ENCODE results near the gene MAGIX. TPM values are rescaled to one million over a fixed set of nuclear protein-coding genes. Genes with fewer than 3 reads are reported as not detected.
A peak's percentile ranks its signal among the peaks of the same experiment; 100 is the strongest.
"Not testable (repeated sequence)": the region's sequence is repeated elsewhere in the genome, so short reads cannot be mapped to it uniquely, and the experiment has no call there.

MAGIX gene
- total RNA-seq, 1 donor from 2014 or later, result 12.8 TPM

- no peak for DNase-seq (ENCODE audit: low spot score)
Measured at GRCh38 chrX:49160908-49161307, 1.6 kb upstream of the MAGIX start.

GRCh38 chrX:49161632-49162031 lies 926 bp upstream of the MAGIX start:
- no peak for DNase-seq (ENCODE audit: low spot score)

- peak; percentile 86 for DNase-seq (ENCODE audit: low spot score)
Measured at GRCh38 chrX:49163555-49164419, 1.2 kb downstream of the MAGIX start.

- no peak for DNase-seq (ENCODE audit: low spot score)
Measured at GRCh38 chrX:49164589-49165360, 2.2 kb downstream of the MAGIX start.

GRCh38 chrX:49165901-49166881 lies 3.6 kb downstream of the MAGIX start:
- DNase-seq (ENCODE audit: low spot score), result peak; percentile 91

GRCh38 chrX:49166914-49167739 lies 4.6 kb downstream of the MAGIX start:
- peak; percentile 82 for DNase-seq (ENCODE audit: low spot score)

- DNase-seq (ENCODE audit: low spot score), result no peak
Measured at GRCh38 chrX:49167740-49168108, 5.2 kb downstream of the MAGIX start.

GRCh38 chrX:49171752-49172279 lies 9.3 kb downstream of the MAGIX start, which contains the start of gene PLP2:
PLP2 (plus strand) TSS chrX:49171898; CDS start chrX:49172001, 103 bp downstream.
- no peak for DNase-seq (ENCODE audit: low spot score)

GRCh38 chrX:49172280-49172780 lies 9.8 kb downstream of the MAGIX start:
- peak; percentile 74 for DNase-seq (ENCODE audit: low spot score)

- not testable (repeated sequence) for DNase-seq (ENCODE audit: low spot score)
Measured at GRCh38 chrX:49173544-49173943, 11.0 kb downstream of the MAGIX start.

GRCh38 chrX:49174723-49175122 lies 12.2 kb downstream of the MAGIX start:
- DNase-seq (ENCODE audit: low spot score), result no peak

GRCh38 chrX:49175435-49176274 lies 13.1 kb downstream of the MAGIX start:
- DNase-seq (ENCODE audit: low spot score), result no peak

- peak; percentile 75 for DNase-seq (ENCODE audit: low spot score)
Measured at GRCh38 chrX:49176421-49177326, 14.1 kb downstream of the MAGIX start.

GRCh38 chrX:49177338-49177833 lies 14.8 kb downstream of the MAGIX start:
- no peak for DNase-seq (ENCODE audit: low spot score)

GRCh38 chrX:49177873-49178480 lies 15.4 kb downstream of the MAGIX start:
- no peak for DNase-seq (ENCODE audit: low spot score)

- DNase-seq (ENCODE audit: low spot score), result no peak
Measured at GRCh38 chrX:49178537-49178936, 16.0 kb downstream of the MAGIX start.

- DNase-seq (ENCODE audit: low spot score), result no peak
Measured at GRCh38 chrX:49179358-49179757, 16.8 kb downstream of the MAGIX start.

Measured in ureter (tissue), 1 donor.